BJ (cell line): Measurements from ENCODE around the gene UNC79. TPM values are rescaled to one million over a fixed set of nuclear protein-coding genes. Genes with fewer than 3 reads are reported as not detected.

ENCODE experiments used
- CTCF ChIA-PET: fragments of 350-600 bp; formaldehyde crosslinking; extraction: SDS; loops from one replicate; lab custom pipeline; 2021; ENCODE audit warnings: antibody characterized with exemption, inconsistent platforms; lab: Yijun Ruan, JAX
- POLR2A ChIA-PET: fragments of 300-600 bp; sonication (Branson Sonifier 250); formaldehyde crosslinking; extraction: SDS; loops from one replicate; lab custom pipeline; 2021; ENCODE audit warnings: antibody characterized with exemption; lab: Charles Lee
- DNase-seq: peaks from one replicate; pipeline ENCODE4 v3.0.0-alpha.2; 2011; ENCODE audit warnings: low read depth
- H3K27me3 ChIP-seq: 2 replicates; pipeline ENCODE4 v1.6.0; 2011; ENCODE audit warnings: low read length; ENCODE audit not compliant: control insufficient read depth, insufficient read depth
- H3K36me3 ChIP-seq: 2 replicates; pipeline ENCODE4 v1.5.1; 2011; ENCODE audit warnings: low read length; ENCODE audit not compliant: control insufficient read depth, insufficient read depth
- H3K4me3 ChIP-seq: 2 replicates; pipeline ENCODE4 v1.5.1; 2011; ENCODE audit warnings: low read depth, mild to moderate bottlenecking, control low read depth, low read length
- CTCF ChIP-seq: IDR thresholded peaks from 2 replicates; pipeline ENCODE4 v1.5.1; 2011; ENCODE audit warnings: low read depth, mild to moderate bottlenecking, control low read depth, inconsistent platforms, low read length, moderate library complexity; ENCODE audit not compliant: insufficient read depth
- polyA plus RNA-seq: library from polyadenylated mRNA; depleted of rRNA; stranded (reverse); fragments of >200 nt; gene quantifications from 2 replicates; pipeline ENCODE4 v1.2.3, GENCODE V29; 2011

Gene UNC79
- polyA plus RNA-seq, 1 experiment = 0.04 TPM

GRCh38 chr14:93712079-93712837 lies 281.5 kb downstream of the UNC79 start:
- CTCF ChIA-PET = no interaction called here
- no peak for TF ChIP-seq CTCF
- DNase-seq = no peak
- no peak overlapping the region for H3K4me3 ChIP-seq
- no peaks in the 10 kb centered on the region for H3K36me3 ChIP-seq
- POLR2A ChIA-PET = interaction anchor here (0.7 kb wide), 1 partner anchor 35 kb away, joined by 3 read pairs; no protein-coding TSS in a partner anchor
- no peaks in the 10 kb centered on the region for H3K27me3 ChIP-seq

- H3K4me3 ChIP-seq = no peak overlapping the region
- no peaks in the 10 kb centered on the region for H3K36me3 ChIP-seq
- no peak for DNase-seq
- ChIA-PET CTCF (no interaction called here), POLR2A (interaction anchor here (0.7 kb wide), 1 partner anchor 35 kb away, joined by 3 read pairs; no protein-coding TSS in a partner anchor)
- no peak for TF ChIP-seq CTCF
- no peaks in the 10 kb centered on the region for H3K27me3 ChIP-seq
Observed at GRCh38 chr14:93712838-93713724, 282.3 kb downstream of the UNC79 start.

GRCh38 chr14:93713726-93714405 lies 283.1 kb downstream of the UNC79 start:
- Histone ChIP-seq H3K4me3 (no peak overlapping the region), H3K27me3 (no peaks in the 10 kb centered on the region), H3K36me3 (no peaks in the 10 kb centered on the region)
- TF ChIP-seq CTCF = no peak
- POLR2A ChIA-PET = no interaction called here
- CTCF ChIA-PET = no interaction called here
- no peak for DNase-seq

- no peak overlapping the region for H3K4me3 ChIP-seq
- no peak for DNase-seq
- CTCF ChIA-PET = interaction anchor here (0.6 kb wide), 1 partner anchor 908 kb away, joined by 3 read pairs; no protein-coding TSS in a partner anchor
Observed at GRCh38 chr14:93714605-93715004, 283.9 kb downstream of the UNC79 start.

More at GRCh38 chr14:93714605-93715004, 283.9 kb downstream of the UNC79 start:
- POLR2A ChIA-PET = no interaction called here
- Histone ChIP-seq H3K27me3 (no peaks in the 10 kb centered on the region), H3K36me3 (no peaks in the 10 kb centered on the region)
- TF ChIP-seq CTCF = no peak
